ENCODE measurements around the gene MPHOSPH6. TPM values are rescaled to one million over a fixed set of nuclear protein-coding genes. Genes with fewer than 3 reads are reported as not detected.
"Not testable (repeated sequence)": the region's sequence is repeated elsewhere in the genome, so short reads cannot be mapped to it uniquely, and the experiment has no call there.

MPHOSPH6 gene
- total and polyA plus RNA-seq, 2 of the 8 experiments (the other 6 are each of a cell fraction or from before 2014, with no cell fraction given): 19.7 to 32.9 TPM

DNA sequence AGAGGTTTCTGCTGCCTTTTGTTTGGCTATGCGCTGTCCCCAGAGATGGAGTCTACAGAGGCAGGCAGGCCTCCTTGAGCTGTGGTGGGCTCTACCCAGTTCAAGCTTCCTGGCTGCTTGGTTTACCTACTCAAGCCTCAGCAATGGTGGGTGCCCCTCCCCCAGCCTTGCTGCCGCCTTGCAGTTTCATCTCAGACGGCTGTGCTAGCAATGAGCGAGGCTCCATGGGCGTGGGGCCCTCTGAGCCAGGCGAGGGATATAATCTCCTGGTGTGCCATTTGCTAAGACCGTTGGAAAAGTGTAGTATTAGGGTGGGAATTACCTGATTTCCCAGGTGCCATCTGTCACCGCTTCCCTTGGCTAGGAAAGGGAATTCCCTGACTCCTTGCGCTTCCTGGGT lies 39.3 kb upstream of the MPHOSPH6 start:
- H2BK12ac ChIP-seq (ENCODE audit: low read depth, low read length); H2BK20ac ChIP-seq (ENCODE audit: low read length); H3K4me2 ChIP-seq (ENCODE audit: insufficient read depth in 1 of 2, low read depth in 2 of 2, low read length in 2 of 2); H4K91ac ChIP-seq (replicated peaks; ENCODE audit: insufficient read length, low read length); H3K9ac ChIP-seq (replicated peaks in 1 of 4; ENCODE audit: extremely low read depth in 1 of 4, low read depth in 3 of 4, low read length in 3 of 4); H3K79me2 ChIP-seq (ENCODE audit: control insufficient read depth in 1 of 2, insufficient read depth in 2 of 2, low read length in 2 of 2); H3K79me1 ChIP-seq (ENCODE audit: low read depth, low read length); H2BK15ac ChIP-seq (ENCODE audit: low read length); H4K5ac ChIP-seq (ENCODE audit: insufficient read length, low read depth, low read length); H3K36me3 ChIP-seq (ENCODE audit: control insufficient read depth in 2 of 4, insufficient read depth in 4 of 4, low read length in 3 of 4); POLR2A ChIA-PET (ENCODE audit: partially characterized antibody); H3K27ac ChIP-seq (ENCODE audit: low read depth, low read length); H3K14ac ChIP-seq (ENCODE audit: insufficient read length); H3K56ac ChIP-seq (replicated peaks; ENCODE audit: insufficient read length, low read depth, low read length); DNase-seq (ENCODE audit: low read depth in 1 of 2, low spot score in 2 of 2); H2BK5ac ChIP-seq (ENCODE audit: low read depth, low read length); H3K23ac ChIP-seq (ENCODE audit: insufficient read length); H2AK5ac ChIP-seq (ENCODE audit: low read depth, low read length); H3K4me3 ChIP-seq (ENCODE audit: extremely low read depth in 1 of 4, insufficient read depth in 2 of 4, low read depth in 3 of 4, low read length in 4 of 4); H3K27me3 ChIP-seq (replicated peaks in 1 of 4; ENCODE audit: control insufficient read depth in 3 of 4, extremely low read depth in 1 of 4, insufficient read depth in 3 of 4, low read length in 3 of 4); H3K18ac ChIP-seq (ENCODE audit: extremely low read depth, low read length); H3K4ac ChIP-seq (replicated peaks; ENCODE audit: insufficient read length, low read depth, low read length); H2AFZ ChIP-seq (ENCODE audit: low read length); FAIRE-seq; H4K20me1 ChIP-seq (replicated peaks in 1 of 2; ENCODE audit: control insufficient read depth in 1 of 2, insufficient read depth in 2 of 2, low read length in 2 of 2); H2BK120ac ChIP-seq (replicated peaks; ENCODE audit: low read depth, low read length); H3K4me1 ChIP-seq (replicated peaks in 1 of 4; ENCODE audit: control insufficient read depth in 3 of 4, insufficient read depth in 4 of 4, low read length in 3 of 4); H3K23me2 ChIP-seq (ENCODE audit: low read depth, low read length); H4K8ac ChIP-seq (ENCODE audit: extremely low read depth, insufficient read depth, low read length): not testable (repeated sequence)
- CTCF ChIA-PET (ENCODE audit: partially characterized antibody): interaction anchor here (1.4 kb wide), 1 partner anchor 9 kb away, joined by 4 read pairs; no protein-coding TSS in a partner anchor
- peaks cover 13 to 14% of the 10 kb centered on the region in 2 experiments; a peak in 3 of 4 replicates for H3K9me3 ChIP-seq (ENCODE audit: insufficient read depth in 2 of 2, low read depth in 1 of 2, low read length in 1 of 2)
- 96% methylated on average over 9 of the region's 9 CpGs; no CpG with 5 or more reads in 1 of the 2 experiments for WGBS, 2 experiments (ENCODE audit: extremely low coverage in 1 of 2, insufficient coverage in 1 of 2, insufficient read length in 1 of 2, insufficient replicate concordance in 2 of 2, low coverage in 1 of 2, low lambda C conversion rate in 2 of 2, missing lambda C conversion rate in 1 of 2)

Data from H1 (cell line).